SK-N-SH treated with all-trans-retinoic acid at 6 μM for 48 hours (cell line): ENCODE measurements around the gene EHD1.

Experiments
- ATAC-seq: fragments of 200-7000 bp; cut with Tn5 transposase; 3 replicates; pipeline ENCODE4 v1.9.1; 2020; ENCODE audit warnings: mild to moderate bottlenecking, moderate library complexity
- BACH2 ChIP-seq: fragments of 250-450 bp; sonication (Bioruptor Pico); IDR thresholded peaks from 2 replicates; pipeline ENCODE4 v1.9.0; 2021; ENCODE audit warnings: mild to moderate bottlenecking, borderline replicate concordance
- CREB5 ChIP-seq: fragments of 250-450 bp; sonication (Bioruptor Pico); IDR thresholded peaks from 2 replicates; pipeline ENCODE4 v1.5.1; 2020; ENCODE audit warnings: low read depth, mild to moderate bottlenecking, moderate library complexity
- CSRNP3 ChIP-seq: fragments of 250-450 bp; sonication (Bioruptor Pico); IDR thresholded peaks from 2 replicates; pipeline ENCODE4 v1.5.1; 2021; ENCODE audit warnings: mild to moderate bottlenecking, moderate library complexity
- ESRRG ChIP-seq: fragments of 250-450 bp; sonication (Bioruptor Pico); IDR thresholded peaks from 2 replicates; pipeline ENCODE4 v1.6.1; 2021; ENCODE audit warnings: mild to moderate bottlenecking
- GLIS3 ChIP-seq: fragments of 250-450 bp; sonication (Bioruptor Pico); IDR thresholded peaks from 2 replicates; pipeline ENCODE4 v1.5.0; 2020; ENCODE audit warnings: mild to moderate bottlenecking, moderate library complexity
- ISL1 ChIP-seq: fragments of 250-450 bp; sonication (Bioruptor Pico); IDR thresholded peaks from 2 replicates; pipeline ENCODE4 v2.1.2; 2022; ENCODE audit warnings: mild to moderate bottlenecking, moderate library complexity
- OSR1 ChIP-seq: fragments of 250-450 bp; sonication (Bioruptor Pico); IDR thresholded peaks from 2 replicates; pipeline ENCODE4 v1.8.0; 2022; ENCODE audit warnings: moderate library complexity, mild to moderate bottlenecking, inconsistent platforms
- PATZ1 ChIP-seq: fragments of 250-450 bp; sonication (Bioruptor Pico); IDR thresholded peaks from 2 replicates; pipeline ENCODE4 v1.8.0; 2020; ENCODE audit warnings: mild to moderate bottlenecking, moderate library complexity, borderline replicate concordance
- POU6F1 ChIP-seq: fragments of 250-450 bp; sonication (Bioruptor Pico); IDR thresholded peaks from 2 replicates; pipeline ENCODE4 v1.8.0; 2021; ENCODE audit warnings: low read depth, mild to moderate bottlenecking, moderate library complexity, borderline replicate concordance
- PPARA ChIP-seq: fragments of 250-450 bp; sonication (Bioruptor Pico); IDR thresholded peaks from 2 replicates; pipeline ENCODE4 v1.5.0; 2020; ENCODE audit warnings: mild to moderate bottlenecking, borderline replicate concordance
- RARB ChIP-seq: fragments of 250-450 bp; sonication (Bioruptor Pico); IDR thresholded peaks from 2 replicates; pipeline ENCODE4 v1.8.0; 2021; ENCODE audit warnings: mild to moderate bottlenecking, moderate library complexity
- SNAI2 ChIP-seq: fragments of 250-450 bp; sonication (Bioruptor Pico); IDR thresholded peaks from 2 replicates; pipeline ENCODE4 v1.5.0; 2020; ENCODE audit warnings: mild to moderate bottlenecking, moderate library complexity
- ZC3H10 ChIP-seq: fragments of 250-450 bp; sonication (Bioruptor Pico); IDR thresholded peaks from 2 replicates; pipeline ENCODE4 v1.5.1; 2021; ENCODE audit warnings: mild to moderate bottlenecking, moderate library complexity
- ZFP3 ChIP-seq: fragments of 250-450 bp; sonication (Bioruptor Pico); IDR thresholded peaks from 2 replicates; pipeline ENCODE4 v1.5.0; 2020; ENCODE audit warnings: mild to moderate bottlenecking, moderate library complexity
- ZFP30 ChIP-seq: fragments of 450-650 bp; formaldehyde crosslinking; IDR thresholded peaks from 2 replicates; pipeline ENCODE4 v1.5.0; 2022; ENCODE audit warnings: mild to moderate bottlenecking, moderate library complexity
- ZNF565 ChIP-seq: fragments of 450-650 bp; formaldehyde crosslinking; conservative IDR thresholded peaks from 2 replicates; pipeline ENCODE4 v1.5.0; 2020; ENCODE audit warnings: low read depth, mild to moderate bottlenecking, moderate library complexity
- ZNF70 ChIP-seq: fragments of 450-650 bp; formaldehyde crosslinking; IDR thresholded peaks from 2 replicates; pipeline ENCODE4 v1.5.0; 2020; ENCODE audit warnings: mild to moderate bottlenecking, moderate library complexity
- ZNF8 ChIP-seq: fragments of 450-650 bp; formaldehyde crosslinking; IDR thresholded peaks from 2 replicates; pipeline ENCODE4 v1.5.0; 2020; ENCODE audit warnings: mild to moderate bottlenecking, moderate library complexity
- TF ChIP-seq, protein P1 (sequence below): fragments of 250-450 bp; sonication (Bioruptor Pico); IDR thresholded peaks from 2 replicates; pipeline ENCODE4 v1.5.0; 2020; ENCODE audit warnings: mild to moderate bottlenecking, moderate library complexity

EHD1 gene

GRCh38 chr11:64910451-64911093, 32.2 kb upstream of the EHD1 start:
- no peak for ATAC-seq
- no peak for TF ChIP-seq CSRNP3
- no peak for TF ChIP-seq ESRRG (CRISPR knock-in tag)
- TF ChIP-seq POU6F1, result no peak
- TF ChIP-seq SNAI2 (CRISPR knock-in tag), result no peak
- no peak for TF ChIP-seq ZNF8
- no peak for TF ChIP-seq GLIS3
- no peak for TF ChIP-seq ZFP3 (CRISPR knock-in tag)
- TF ChIP-seq OSR1, result no peak
- TF ChIP-seq ZNF70, result no peak
- no peak for TF ChIP-seq ZFP30 (CRISPR knock-in tag)
- no peak for TF ChIP-seq ISL1 (CRISPR knock-in tag)
- no peak for TF ChIP-seq ZC3H10 (CRISPR knock-in tag)
- TF ChIP-seq, protein P1, sequence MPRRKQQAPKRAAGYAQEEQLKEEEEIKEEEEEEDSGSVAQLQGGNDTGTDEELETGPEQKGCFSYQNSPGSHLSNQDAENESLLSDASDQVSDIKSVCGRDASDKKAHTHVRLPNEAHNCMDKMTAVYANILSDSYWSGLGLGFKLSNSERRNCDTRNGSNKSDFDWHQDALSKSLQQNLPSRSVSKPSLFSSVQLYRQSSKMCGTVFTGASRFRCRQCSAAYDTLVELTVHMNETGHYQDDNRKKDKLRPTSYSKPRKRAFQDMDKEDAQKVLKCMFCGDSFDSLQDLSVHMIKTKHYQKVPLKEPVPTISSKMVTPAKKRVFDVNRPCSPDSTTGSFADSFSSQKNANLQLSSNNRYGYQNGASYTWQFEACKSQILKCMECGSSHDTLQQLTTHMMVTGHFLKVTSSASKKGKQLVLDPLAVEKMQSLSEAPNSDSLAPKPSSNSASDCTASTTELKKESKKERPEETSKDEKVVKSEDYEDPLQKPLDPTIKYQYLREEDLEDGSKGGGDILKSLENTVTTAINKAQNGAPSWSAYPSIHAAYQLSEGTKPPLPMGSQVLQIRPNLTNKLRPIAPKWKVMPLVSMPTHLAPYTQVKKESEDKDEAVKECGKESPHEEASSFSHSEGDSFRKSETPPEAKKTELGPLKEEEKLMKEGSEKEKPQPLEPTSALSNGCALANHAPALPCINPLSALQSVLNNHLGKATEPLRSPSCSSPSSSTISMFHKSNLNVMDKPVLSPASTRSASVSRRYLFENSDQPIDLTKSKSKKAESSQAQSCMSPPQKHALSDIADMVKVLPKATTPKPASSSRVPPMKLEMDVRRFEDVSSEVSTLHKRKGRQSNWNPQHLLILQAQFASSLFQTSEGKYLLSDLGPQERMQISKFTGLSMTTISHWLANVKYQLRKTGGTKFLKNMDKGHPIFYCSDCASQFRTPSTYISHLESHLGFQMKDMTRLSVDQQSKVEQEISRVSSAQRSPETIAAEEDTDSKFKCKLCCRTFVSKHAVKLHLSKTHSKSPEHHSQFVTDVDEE, result no peak
- TF ChIP-seq PPARA (CRISPR knock-in tag), result no peak
- no peak for TF ChIP-seq CREB5 (CRISPR knock-in tag)
- TF ChIP-seq ZNF565 (CRISPR knock-in tag), result no peak

DNA sequence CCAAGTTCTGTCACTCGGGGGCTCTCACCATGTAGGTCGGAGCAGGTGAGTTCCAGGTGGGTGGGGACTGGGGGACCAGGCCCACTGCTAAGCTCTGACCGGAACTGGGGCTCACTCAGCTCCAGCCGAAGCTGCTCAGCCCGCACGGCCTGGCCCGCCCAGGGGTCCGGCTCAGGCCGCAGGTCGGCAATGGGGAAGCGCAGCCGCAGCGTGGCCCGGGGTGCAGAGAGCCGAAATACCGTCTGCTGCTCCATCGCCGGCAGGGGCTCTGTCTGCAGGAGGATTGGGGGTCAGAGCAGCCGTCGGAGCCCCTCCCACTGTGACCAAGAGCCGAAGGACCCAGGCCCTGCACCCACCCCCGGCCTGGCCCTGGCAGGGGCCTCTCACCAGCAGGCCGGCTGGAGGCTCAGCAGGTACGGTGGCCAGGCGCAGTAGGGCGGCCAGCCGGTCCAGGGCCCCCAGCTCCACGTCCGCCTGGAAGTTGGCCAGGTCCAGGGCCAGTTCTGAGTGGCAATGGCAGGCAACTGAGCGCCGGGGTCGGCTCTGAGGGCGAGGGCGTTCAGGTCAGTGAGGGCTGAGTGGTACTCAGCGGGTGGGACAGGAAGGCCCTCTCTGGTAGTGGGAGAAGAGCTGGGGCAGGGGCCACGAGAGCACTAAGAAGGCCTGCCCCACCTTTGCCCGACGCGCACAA, 31.4 kb upstream of the EHD1 start:
- TF ChIP-seq OSR1, result no peak
- no peak for TF ChIP-seq ISL1 (CRISPR knock-in tag)
- no peak for TF ChIP-seq PPARA (CRISPR knock-in tag)
- no peak for TF ChIP-seq RARB (CRISPR knock-in tag)
- TF ChIP-seq POU6F1, result no peak
- no peak for TF ChIP-seq PATZ1 (CRISPR knock-in tag)
- TF ChIP-seq ZFP3 (CRISPR knock-in tag), result no peak
- no peak for TF ChIP-seq BACH2 (CRISPR knock-in tag)
- ATAC-seq, result no peak

- no peak for TF ChIP-seq POU6F1
- TF ChIP-seq ZFP30 (CRISPR knock-in tag), result no peak
- TF ChIP-seq PPARA (CRISPR knock-in tag), result no peak
- no peak for TF ChIP-seq BACH2 (CRISPR knock-in tag)
- no peak for ATAC-seq
These were observed 30.3 kb upstream of the EHD1 start for GRCh38 chr11:64908766-64909165.
